HFFc6 (cell line): ENCODE results near the gene DPP7. TPM values are rescaled to one million over a fixed set of nuclear protein-coding genes. Genes with fewer than 3 reads are reported as not detected.

Experiments used
- DNase-seq: peaks from one replicate; pipeline ENCODE4 v3.0.0-alpha.2; 2018
- H3K27ac Mint-ChIP-seq: 2 replicates; pipeline ENCODE4 v1.8.0; 2020; ENCODE audit warnings: mild to moderate bottlenecking, mixed read lengths
- H3K27me3 Mint-ChIP-seq: 2 replicates; pipeline ENCODE4 v1.8.0; 2021; ENCODE audit warnings: mild to moderate bottlenecking, moderate library complexity, mixed read lengths; ENCODE audit not compliant: insufficient read depth
- H3K36me3 Mint-ChIP-seq: 2 replicates; pipeline ENCODE4 v1.8.0; 2021; ENCODE audit warnings: low read depth, mixed read lengths
- H3K4me1 Mint-ChIP-seq: 2 replicates; pipeline ENCODE4 v1.8.0; 2020; ENCODE audit warnings: low read depth, mixed read lengths
- H3K4me3 Mint-ChIP-seq: 2 replicates; pipeline ENCODE4 v1.8.0; 2020; ENCODE audit warnings: mild to moderate bottlenecking, moderate library complexity, mixed read lengths
- H3K9me3 Mint-ChIP-seq: 2 replicates; pipeline ENCODE4 v1.8.0; 2020; ENCODE audit warnings: mild to moderate bottlenecking, mixed read lengths
- CTCF ChIP-seq: fragments of 200-600 bp; sonication (generic); IDR thresholded peaks from 2 replicates; pipeline ENCODE4 v1.5.0; 2021; ENCODE audit warnings: antibody characterized with exemption, mild to moderate bottlenecking
- total RNA-seq, 6 experiments: library from RNA; stranded (reverse); fragmentation: NEBNext Ultra II Directional; extraction: Animal tissue kit (Norgen Biotek cat#: 25700); gene quantifications; 2 replicates in 1 of 6; 3 replicates in 5 of 6; pipeline ENCODE4 v1.2.3, GENCODE V29; 2021

Gene DPP7
- total RNA-seq, 6 experiments from 2014 or later = 47.5 to 90.2 (median 51.1) TPM

- Mint-ChIP-seq H3K27ac (no peak overlapping the region), H3K4me1 (peaks cover 8% of the 10 kb centered on the region), H3K27me3 (no peaks in the 10 kb centered on the region; the same call in none of the 2 replicates), H3K9me3 (no peaks in the 10 kb centered on the region), H3K36me3 (no peaks in the 10 kb centered on the region), H3K4me3 (no peak overlapping the region)
- DNase-seq = no peak
- no peak for TF ChIP-seq CTCF
These were observed 39.2 kb downstream of the DPP7 start for GRCh38 chr9:137075275-137075775.

GRCh38 chr9:137074657-137075274 lies 39.8 kb downstream of the DPP7 start:
- no peak for DNase-seq
- Mint-ChIP-seq H3K4me1 (peaks cover 8% of the 10 kb centered on the region), H3K4me3 (no peak overlapping the region), H3K27ac (no peak overlapping the region), H3K27me3 (no peaks in the 10 kb centered on the region; the same call in none of the 2 replicates), H3K36me3 (no peaks in the 10 kb centered on the region), H3K9me3 (no peaks in the 10 kb centered on the region)
- no peak for TF ChIP-seq CTCF

GRCh38 chr9:137073992-137074399 lies 40.5 kb downstream of the DPP7 start:
- no peaks in the 10 kb centered on the region for H3K9me3 Mint-ChIP-seq
- no peak for DNase-seq
- H3K4me3 Mint-ChIP-seq = no peak overlapping the region
- H3K27me3 Mint-ChIP-seq = no peaks in the 10 kb centered on the region; the same call in none of the 2 replicates
- TF ChIP-seq CTCF = no peak
- no peaks in the 10 kb centered on the region for H3K36me3 Mint-ChIP-seq
- H3K27ac Mint-ChIP-seq = no peak overlapping the region
- H3K4me1 Mint-ChIP-seq = peaks cover 8% of the 10 kb centered on the region

- peak overlapping the region; percentile 80 for H3K27ac Mint-ChIP-seq
- H3K4me3 Mint-ChIP-seq = peak overlapping the region; percentile 82
These were observed 43.3 kb downstream of the DPP7 start for GRCh38 chr9:137071282-137071681.

GRCh38 chr9:137070906-137071275 lies 43.6 kb downstream of the DPP7 start:
- Mint-ChIP-seq H3K36me3 (no peaks in the 10 kb centered on the region), H3K27me3 (no peaks in the 10 kb centered on the region; the same call in none of the 2 replicates), H3K4me1 (peaks cover 14% of the 10 kb centered on the region), H3K27ac (peak overlapping the region; percentile 80), H3K4me3 (peak overlapping the region; percentile 82), H3K9me3 (no peaks in the 10 kb centered on the region)
- TF ChIP-seq CTCF = peak; percentile 29; the same call in 1 of the 2 replicates
- DNase-seq = no peak

More at GRCh38 chr9:137071282-137071681, 43.3 kb downstream of the DPP7 start:
- no peak for DNase-seq
- H3K4me1 Mint-ChIP-seq = peaks cover 14% of the 10 kb centered on the region
- H3K27me3 Mint-ChIP-seq = no peaks in the 10 kb centered on the region; the same call in none of the 2 replicates
- no peaks in the 10 kb centered on the region for H3K36me3 Mint-ChIP-seq
- no peak for TF ChIP-seq CTCF
- no peaks in the 10 kb centered on the region for H3K9me3 Mint-ChIP-seq
